SK-N-SH (cell line): ENCODE measurements around the gene SPDEF. TPM values are rescaled to one million over a fixed set of nuclear protein-coding genes. Genes with fewer than 3 reads are reported as not detected.

Source experiments
- CTCF ChIA-PET: fragments of 300-600, 350-600 bp; formaldehyde crosslinking; extraction: SDS; loops from one replicate; lab custom pipeline; 2021; lab: Yijun Ruan, JAX
- POLR2A ChIA-PET: fragments of 350-600 bp; sonication (Branson Sonifier 250); formaldehyde crosslinking; extraction: SDS; loops from one replicate; lab custom pipeline; 2020; ENCODE audit warnings: antibody characterized with exemption, inconsistent platforms; lab: Yijun Ruan, JAX
- DNase-seq: peaks from one replicate; pipeline ENCODE4 v3.0.0; 2012
- H2AFZ ChIP-seq: fragments of 200-600 bp; sonication (generic); 2 replicates; pipeline ENCODE4 v1.8.1; 2016; ENCODE audit warnings: antibody characterized with exemption, mild to moderate bottlenecking, low read depth
- H3F3A ChIP-seq: fragments of 200-600 bp; sonication (generic); replicated peaks from 2 replicates; pipeline ENCODE3; 2016; ENCODE audit warnings: antibody characterized with exemption, mild to moderate bottlenecking; ENCODE audit not compliant: insufficient read depth
- H3K27ac ChIP-seq, 2 experiments: fragments of 200-500 bp in 1 of 2; fragments of 200-600 bp in 1 of 2; sonication (Bioruptor generic) in 1 of 2; sonication (generic), shearing (Covaris generic) in 1 of 2; 2 replicates each; pipeline versions ENCODE4 v1.5.1 to v1.6.1; 2014 to 2016; ENCODE audit warnings: low read depth in 2 of 2, inconsistent platforms in 1 of 2, low read length in 1 of 2, mild to moderate bottlenecking in 1 of 2, mixed read lengths in 1 of 2
- H3K27me3 ChIP-seq: fragments of 200-600 bp; sonication (generic), shearing (Covaris generic); 2 replicates; pipeline ENCODE4 v1.6.1; 2016; ENCODE audit warnings: mixed run types; ENCODE audit not compliant: insufficient read depth
- H3K36me3 ChIP-seq, 2 experiments: fragments of 200-500 bp in 1 of 2; fragments of 200-600 bp in 1 of 2; sonication (Bioruptor generic) in 1 of 2; sonication (generic) in 1 of 2; replicated peaks in 1 of 2; 2 replicates each; pipeline versions ENCODE3 to v1.5.1; 2014 to 2016; ENCODE audit warnings: low read length in 1 of 2, mild to moderate bottlenecking in 1 of 2; ENCODE audit not compliant: insufficient read depth in 2 of 2, control insufficient read depth in 1 of 2
- H3K4me1 ChIP-seq, 2 experiments: fragments of 200-500 bp in 1 of 2; fragments of 200-600 bp in 1 of 2; sonication (Bioruptor generic) in 1 of 2; sonication (generic), shearing (Covaris generic) in 1 of 2; 2 replicates each; pipeline versions ENCODE4 v1.5.1 to v1.6.1; 2014 to 2016; ENCODE audit warnings: low read depth in 1 of 2, low read length in 1 of 2, mixed run types in 1 of 2; ENCODE audit not compliant: insufficient read depth in 2 of 2, control insufficient read depth in 1 of 2
- H3K4me2 ChIP-seq: fragments of 200-600 bp; sonication (generic), shearing (Covaris generic); 2 replicates; pipeline ENCODE4 v1.6.1; 2017; ENCODE audit warnings: mixed run types
- H3K4me3 ChIP-seq, 2 experiments: fragments of 200-500 bp in 1 of 2; fragments of 200-600 bp in 1 of 2; sonication (Bioruptor generic) in 1 of 2; sonication (generic), shearing (Covaris generic) in 1 of 2; 2 replicates each; pipeline versions ENCODE4 v1.5.1 to v1.8.1; 2014 to 2016; ENCODE audit warnings: low read depth in 2 of 2, inconsistent platforms in 1 of 2, low read length in 1 of 2, mild to moderate bottlenecking in 1 of 2, mixed read lengths in 1 of 2, moderate library complexity in 1 of 2
- H3K79me2 ChIP-seq: fragments of 200-600 bp; sonication (generic); 2 replicates; pipeline ENCODE4 v1.8.1; 2017; ENCODE audit warnings: mild to moderate bottlenecking; ENCODE audit not compliant: insufficient read depth
- H3K9ac ChIP-seq: fragments of 200-600 bp; sonication (generic); 2 replicates; pipeline ENCODE4 v1.6.1; 2017; ENCODE audit warnings: mixed run types
- H3K9me2 ChIP-seq: fragments of 200-600 bp; sonication (generic); 2 replicates; pipeline ENCODE4 v1.6.1; 2017; ENCODE audit warnings: mixed run types
- H3K9me3 ChIP-seq: fragments of 200-600 bp; sonication (generic); 2 replicates; pipeline ENCODE4 v1.6.1; 2017; ENCODE audit warnings: mixed run types, mild to moderate bottlenecking, moderate library complexity
- H4K20me1 ChIP-seq: fragments of 200-600 bp; sonication (generic); 2 replicates; pipeline ENCODE4 v1.6.1; 2017; ENCODE audit warnings: mild to moderate bottlenecking, mixed run types; ENCODE audit not compliant: insufficient read depth
- ELF1 ChIP-seq: IDR thresholded peaks from 2 replicates; pipeline ENCODE4 v1.4.0; 2012
- EP300 ChIP-seq, 2 experiments: IDR thresholded peaks; 2 replicates each; pipeline versions ENCODE4 v1.4.0 to v1.6.1; 2012; ENCODE audit warnings: borderline replicate concordance in 1 of 2, low read depth in 1 of 2, low read length in 1 of 2
- EZH2phosphoT487 ChIP-seq: fragments of 200-600 bp; sonication (generic); IDR thresholded peaks from 2 replicates; pipeline ENCODE4 v1.6.1; 2017; ENCODE audit warnings: low read depth, mixed run types, mild to moderate bottlenecking, antibody characterized with exemption, moderate library complexity, borderline replicate concordance
- FOXJ3 ChIP-seq: sonication (generic); formaldehyde crosslinking; IDR thresholded peaks from 2 replicates; pipeline ENCODE4 v1.5.1; 2020; ENCODE audit warnings: mild to moderate bottlenecking, missing genetic modification reagents
- FOXM1 ChIP-seq: IDR thresholded peaks from 2 replicates; pipeline ENCODE4 v1.4.0; 2012; ENCODE audit warnings: low read depth, mild to moderate bottlenecking
- JUND ChIP-seq: IDR thresholded peaks from 2 replicates; pipeline ENCODE4 v1.4.0; 2012
- MEF2A ChIP-seq: IDR thresholded peaks from 2 replicates; pipeline ENCODE4 v1.4.0; 2012; ENCODE audit warnings: low read depth, borderline replicate concordance
- MXI1 ChIP-seq: IDR thresholded peaks from 2 replicates; pipeline ENCODE4 v1.6.1; 2012; ENCODE audit warnings: mild to moderate bottlenecking, low read depth, low read length, improper control_type of control experiment
- POLR2AphosphoS5 ChIP-seq: IDR thresholded peaks from 2 replicates; pipeline ENCODE4 v1.6.1; 2012; ENCODE audit warnings: low read depth, low read length
- RAD21 ChIP-seq: IDR thresholded peaks from 2 replicates; pipeline ENCODE4 v1.6.1; 2012; ENCODE audit warnings: mild to moderate bottlenecking, low read length
- RCOR1 ChIP-seq: fragments of 150-350 bp; IDR thresholded peaks from 2 replicates; pipeline ENCODE4 v1.6.1; 2017; ENCODE audit warnings: antibody characterized with exemption, low read length
- RFX5 ChIP-seq: IDR thresholded peaks from 2 replicates; pipeline ENCODE4 v1.6.1; 2012; ENCODE audit warnings: mild to moderate bottlenecking, improper control_type of control experiment, low read length
- SMC3 ChIP-seq: IDR thresholded peaks from 2 replicates; pipeline ENCODE4 v1.6.1; 2012; ENCODE audit warnings: low read depth, low read length, improper control_type of control experiment
- TAF1 ChIP-seq: IDR thresholded peaks from 2 replicates; pipeline ENCODE4 v1.6.1; 2012; ENCODE audit warnings: low read depth, mild to moderate bottlenecking, low read length, moderate library complexity, borderline replicate concordance
- TCF12 ChIP-seq: IDR thresholded peaks from 2 replicates; pipeline ENCODE4 v1.4.0; 2012
- TEAD4 ChIP-seq: IDR thresholded peaks from 2 replicates; pipeline ENCODE4 v1.4.0; 2012; ENCODE audit warnings: mild to moderate bottlenecking, borderline replicate concordance; ENCODE audit not compliant: insufficient read depth
- WGBS: methylation state at CpG from one replicate; pipeline ENCODE4 v1.1.6; 2017; ENCODE audit warnings: low lambda C conversion rate; 5-methylcytosine and 5-hydroxymethylcytosine counted together
- polyA plus RNA-seq, 3 experiments: library from polyadenylated mRNA; depleted of rRNA; stranded (reverse); fragments of >200 nt; gene quantifications; 2 replicates each; pipeline ENCODE4 v1.2.3, GENCODE V29; 2012
- TF ChIP-seq, protein P1 (sequence below): fragments of 150-350 bp; IDR thresholded peaks from 2 replicates; pipeline ENCODE4 v1.6.1; 2017; ENCODE audit warnings: antibody characterized with exemption, low read length, low read depth, borderline replicate concordance
- TF ChIP-seq, protein P2 (sequence below): IDR thresholded peaks from 2 replicates; pipeline ENCODE4 v1.4.0; 2012; ENCODE audit warnings: low read depth, borderline replicate concordance
- TF ChIP-seq, protein P3 (sequence below): IDR thresholded peaks from 2 replicates; pipeline ENCODE4; 2012

Gene SPDEF
- polyA plus RNA-seq, 1 of the 3 experiments (the other 2 are of a cell fraction) = 0.10 TPM

DNA sequence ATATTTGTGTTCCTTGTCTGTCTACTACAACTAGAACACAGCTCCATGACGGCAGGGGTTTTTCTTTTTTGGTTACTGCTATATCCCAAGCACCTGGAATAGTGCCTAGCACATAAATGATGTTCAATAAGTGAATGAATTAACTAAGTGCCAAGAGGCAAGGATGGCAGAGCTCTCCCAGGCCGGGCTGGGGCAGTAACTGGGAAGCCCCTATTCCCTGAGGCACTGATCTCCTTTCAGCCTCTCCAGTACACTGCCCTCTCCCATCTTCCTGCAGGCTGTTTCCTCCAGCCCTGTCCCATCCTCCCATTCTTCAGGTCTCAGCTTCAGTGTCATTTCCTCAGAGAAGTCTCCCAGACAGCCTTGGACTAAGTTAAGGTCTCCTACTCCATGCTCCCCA, 29.0 kb upstream of the SPDEF start:
- H3K9ac ChIP-seq = no peak overlapping the region
- no peak for TF ChIP-seq RFX5
- no peak for TF ChIP-seq TCF12
- TF ChIP-seq RAD21 = no peak
- no peak for TF ChIP-seq MXI1
- TF ChIP-seq POLR2AphosphoS5 = no peak
- TF ChIP-seq MEF2A = no peak
- TF ChIP-seq, protein P1, sequence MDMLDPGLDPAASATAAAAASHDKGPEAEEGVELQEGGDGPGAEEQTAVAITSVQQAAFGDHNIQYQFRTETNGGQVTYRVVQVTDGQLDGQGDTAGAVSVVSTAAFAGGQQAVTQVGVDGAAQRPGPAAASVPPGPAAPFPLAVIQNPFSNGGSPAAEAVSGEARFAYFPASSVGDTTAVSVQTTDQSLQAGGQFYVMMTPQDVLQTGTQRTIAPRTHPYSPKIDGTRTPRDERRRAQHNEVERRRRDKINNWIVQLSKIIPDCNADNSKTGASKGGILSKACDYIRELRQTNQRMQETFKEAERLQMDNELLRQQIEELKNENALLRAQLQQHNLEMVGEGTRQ = no peak
- TF ChIP-seq, protein P2, sequence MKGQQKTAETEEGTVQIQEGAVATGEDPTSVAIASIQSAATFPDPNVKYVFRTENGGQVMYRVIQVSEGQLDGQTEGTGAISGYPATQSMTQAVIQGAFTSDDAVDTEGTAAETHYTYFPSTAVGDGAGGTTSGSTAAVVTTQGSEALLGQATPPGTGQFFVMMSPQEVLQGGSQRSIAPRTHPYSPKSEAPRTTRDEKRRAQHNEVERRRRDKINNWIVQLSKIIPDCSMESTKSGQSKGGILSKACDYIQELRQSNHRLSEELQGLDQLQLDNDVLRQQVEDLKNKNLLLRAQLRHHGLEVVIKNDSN = no peak
- TF ChIP-seq TAF1 = no peak
- TF ChIP-seq RCOR1 = no peak
- TF ChIP-seq, protein P3, sequence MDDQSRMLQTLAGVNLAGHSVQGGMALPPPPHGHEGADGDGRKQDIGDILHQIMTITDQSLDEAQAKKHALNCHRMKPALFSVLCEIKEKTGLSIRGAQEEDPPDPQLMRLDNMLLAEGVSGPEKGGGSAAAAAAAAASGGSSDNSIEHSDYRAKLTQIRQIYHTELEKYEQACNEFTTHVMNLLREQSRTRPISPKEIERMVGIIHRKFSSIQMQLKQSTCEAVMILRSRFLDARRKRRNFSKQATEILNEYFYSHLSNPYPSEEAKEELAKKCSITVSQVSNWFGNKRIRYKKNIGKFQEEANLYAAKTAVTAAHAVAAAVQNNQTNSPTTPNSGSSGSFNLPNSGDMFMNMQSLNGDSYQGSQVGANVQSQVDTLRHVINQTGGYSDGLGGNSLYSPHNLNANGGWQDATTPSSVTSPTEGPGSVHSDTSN = no peak
- no peak for TF ChIP-seq JUND
- no peak for TF ChIP-seq TEAD4
- no peak for TF ChIP-seq FOXJ3 (CRISPR knock-in tag)
- no peak for TF ChIP-seq SMC3
- no peak for TF ChIP-seq FOXM1
- TF ChIP-seq EZH2phosphoT487 = no peak
- TF ChIP-seq EP300 (IDR thresholded peaks at IDR 0.05; ENCODE audit: borderline replicate concordance in 1 of 2, low read depth in 1 of 2, low read length in 1 of 2) = no peak
- no peak for TF ChIP-seq ELF1
- H3F3A ChIP-seq = no peaks in the 10 kb centered on the region
- no peaks in the 10 kb centered on the region; the same call in 1 of the 2 replicates for H3K79me2 ChIP-seq
- H4K20me1 ChIP-seq = no peaks in the 10 kb centered on the region
- no peak for DNase-seq
- no peaks in the 10 kb centered on the region for H3K9me2 ChIP-seq
- H3K4me2 ChIP-seq = no peak overlapping the region
- H3K27ac ChIP-seq = no peak overlapping the region
- H3K27me3 ChIP-seq = no peaks in the 10 kb centered on the region
- 89% methylated on average over 2 of the region's 2 CpGs for WGBS
- H3K4me1 ChIP-seq = peaks cover 0 to 17% of the 10 kb centered on the region in 2 experiments; a peak in 1 of 4 replicates
- no peaks in the 10 kb centered on the region for H3K9me3 ChIP-seq
- no peak overlapping the region for H3K4me3 ChIP-seq
- CTCF ChIA-PET = interaction anchor here (0.9 to 2.7 kb wide), 5 partner anchors 8 to 125 kb away, joined by 3 to 10 read pairs (median 8); no protein-coding TSS in a partner anchor
- POLR2A ChIA-PET = interaction anchor here (0.5 kb wide), 1 partner anchor 14 kb away, joined by 3 read pairs; no protein-coding TSS in a partner anchor
- peaks cover 0 to 12% of the 10 kb centered on the region in 2 experiments for H3K36me3 ChIP-seq
- H2AFZ ChIP-seq = no peak overlapping the region
